Vagina (tissue), 2 donors: ENCODE data around the gene SMPD3. TPM values are rescaled to one million over a fixed set of nuclear protein-coding genes. Genes with fewer than 3 reads are reported as not detected.

Experiments
- DNase-seq, 2 donors: peaks; one replicate each; pipeline ENCODE4 v3.0.0-alpha.2; 2017; ENCODE audit errors: extremely low spot score in 2 of 2
- H3K27ac ChIP-seq: fragments of 200-600 bp; sonication (generic); one replicate; pipeline ENCODE4 v1.5.1; 2019
- H3K27me3 ChIP-seq: fragments of 200-600 bp; sonication (generic); one replicate; pipeline ENCODE4 v1.5.1; 2019
- H3K36me3 ChIP-seq, 2 donors: fragments of 200-600 bp; sonication (generic); one replicate each; pipeline ENCODE4 v1.5.1; 2017 to 2019
- H3K4me1 ChIP-seq: fragments of 200-600 bp; sonication (generic); one replicate; pipeline ENCODE4 v1.5.1; 2019
- H3K4me3 ChIP-seq, 2 donors: fragments of 200-600 bp; sonication (generic); 1 replicate in 1 of 2; 2 replicates in 1 of 2; pipeline ENCODE4 v1.5.1; 2016 to 2019
- H3K9me3 ChIP-seq: fragments of 200-600 bp; sonication (generic); one replicate; pipeline ENCODE4 v1.5.1; 2019
- POLR2A ChIP-seq, 2 donors: fragments of 450-650 bp; IDR thresholded peaks; one replicate each; pipeline ENCODE4 v1.6.1; 2017; ENCODE audit warnings: antibody characterized with exemption in 2 of 2, mild to moderate bottlenecking in 2 of 2, moderate library complexity in 2 of 2
- POLR2AphosphoS5 ChIP-seq, 2 donors: sonication (generic); formaldehyde crosslinking; IDR thresholded peaks; one replicate each; pipeline ENCODE4 v1.9.0; 2017; ENCODE audit warnings: antibody characterized with exemption in 2 of 2, mild to moderate bottlenecking in 2 of 2, low read depth in 1 of 2; ENCODE audit not compliant: insufficient read depth in 1 of 2
- intact Hi-C: fragments of 100-400 bp; cut with DNase I; formaldehyde crosslinking; loops from one replicate; pipeline ENCODE4 v1.15.1; 2023
- total RNA-seq: library from RNA; depleted of rRNA; stranded (reverse); fragments of >200 nt; gene quantifications from one replicate; pipeline ENCODE4 v1.2.3, GENCODE V29; 2016
- TF ChIP-seq, protein P1 (sequence below), 3 experiments: fragments of 450-650 bp in 2 of 3; fragments of 200-600 bp in 1 of 3; sonication (generic) in 1 of 3; IDR thresholded peaks; one replicate each; pipeline ENCODE4 v1.5.1; 2017 to 2019; ENCODE audit warnings: antibody characterized with exemption in 3 of 3, mild to moderate bottlenecking in 2 of 3, moderate library complexity in 2 of 3

SMPD3 gene
- total RNA-seq, 1 donor from 2014 or later: 3.4 TPM

DNA sequence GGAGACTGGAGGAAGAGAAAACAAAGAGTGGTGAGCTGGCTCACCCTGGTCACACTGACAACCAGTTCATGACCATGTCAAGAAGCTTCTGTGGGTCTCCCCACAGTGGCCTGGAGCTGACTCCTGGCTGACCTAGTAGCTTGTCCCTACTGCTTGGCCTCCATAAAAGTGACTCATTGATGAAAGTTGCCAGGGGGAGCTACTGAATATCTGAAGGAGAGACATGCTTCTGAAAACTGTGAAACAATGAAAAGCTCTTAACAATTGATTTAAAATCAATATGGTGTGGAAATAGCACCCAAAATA is 22.0 kb downstream of the SMPD3 start:
- H3K27ac ChIP-seq: no peak overlapping the region
- no peaks in the 10 kb centered on the region for H3K9me3 ChIP-seq

DNA sequence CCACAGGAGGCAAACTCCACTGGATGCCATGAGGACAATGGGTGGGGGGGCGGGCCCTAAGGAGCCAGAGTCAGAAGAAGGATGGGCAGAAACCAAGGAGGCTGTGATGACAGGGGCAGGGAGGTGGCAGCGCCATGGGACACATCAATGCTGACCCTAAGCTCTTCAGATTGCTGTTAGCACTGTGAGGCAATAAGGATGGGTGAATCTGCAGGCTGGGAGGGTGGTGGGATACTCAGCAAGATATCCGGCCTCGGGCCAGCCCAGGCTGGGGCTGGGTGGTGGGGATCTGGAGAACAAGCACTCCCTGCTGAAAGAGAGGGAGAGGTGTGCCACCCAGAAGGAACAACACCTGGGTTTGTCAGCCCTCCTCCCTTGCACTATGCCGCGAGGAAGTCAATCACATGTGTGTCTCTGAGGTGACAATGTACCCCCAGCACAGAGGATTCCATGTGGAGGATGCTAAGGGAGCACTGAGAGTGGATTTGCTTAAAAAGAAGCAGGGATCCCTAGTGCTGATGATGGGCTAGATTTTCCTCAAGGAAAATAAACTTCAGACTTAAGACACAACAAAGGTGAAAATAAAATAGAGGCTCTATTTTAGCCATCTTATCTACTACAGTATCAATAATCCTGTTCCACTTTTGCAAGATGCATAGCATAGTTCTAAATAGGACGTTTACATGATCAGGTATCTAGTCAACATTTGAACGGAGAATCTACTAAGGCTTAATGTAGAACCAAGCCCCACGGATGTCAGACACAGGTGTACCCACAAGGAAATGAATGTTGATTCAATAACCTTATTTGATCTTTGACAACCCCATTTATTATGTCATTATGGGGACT is 22.6 kb downstream of the SMPD3 start:
- TF ChIP-seq POLR2A (IDR thresholded peaks at IDR 0.05): no peak
- TF ChIP-seq, protein P1, sequence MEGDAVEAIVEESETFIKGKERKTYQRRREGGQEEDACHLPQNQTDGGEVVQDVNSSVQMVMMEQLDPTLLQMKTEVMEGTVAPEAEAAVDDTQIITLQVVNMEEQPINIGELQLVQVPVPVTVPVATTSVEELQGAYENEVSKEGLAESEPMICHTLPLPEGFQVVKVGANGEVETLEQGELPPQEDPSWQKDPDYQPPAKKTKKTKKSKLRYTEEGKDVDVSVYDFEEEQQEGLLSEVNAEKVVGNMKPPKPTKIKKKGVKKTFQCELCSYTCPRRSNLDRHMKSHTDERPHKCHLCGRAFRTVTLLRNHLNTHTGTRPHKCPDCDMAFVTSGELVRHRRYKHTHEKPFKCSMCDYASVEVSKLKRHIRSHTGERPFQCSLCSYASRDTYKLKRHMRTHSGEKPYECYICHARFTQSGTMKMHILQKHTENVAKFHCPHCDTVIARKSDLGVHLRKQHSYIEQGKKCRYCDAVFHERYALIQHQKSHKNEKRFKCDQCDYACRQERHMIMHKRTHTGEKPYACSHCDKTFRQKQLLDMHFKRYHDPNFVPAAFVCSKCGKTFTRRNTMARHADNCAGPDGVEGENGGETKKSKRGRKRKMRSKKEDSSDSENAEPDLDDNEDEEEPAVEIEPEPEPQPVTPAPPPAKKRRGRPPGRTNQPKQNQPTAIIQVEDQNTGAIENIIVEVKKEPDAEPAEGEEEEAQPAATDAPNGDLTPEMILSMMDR (IDR thresholded peaks at IDR 0.05): no peak
- no peak for TF ChIP-seq POLR2AphosphoS5 (IDR thresholded peaks at IDR 0.05; ENCODE audit: insufficient read depth in 1 of 2, low read depth in 1 of 2)
- intact Hi-C loops: no loop called here
- Histone ChIP-seq H3K9me3 (no peaks in the 10 kb centered on the region), H3K4me3 (no peak overlapping the region), H3K4me1 (no peaks in the 10 kb centered on the region), H3K27ac (no peak overlapping the region), H3K36me3 (no peaks in the 10 kb centered on the region), H3K27me3 (no peaks in the 10 kb centered on the region)
- no peak for DNase-seq

More for the DNA sequence above, 22.0 kb downstream of the SMPD3 start:
- intact Hi-C loops: no loop called here
- no peak for TF ChIP-seq POLR2A (IDR thresholded peaks at IDR 0.05)
- TF ChIP-seq, protein P1 (IDR thresholded peaks at IDR 0.05): no peak
- no peak for TF ChIP-seq POLR2AphosphoS5 (IDR thresholded peaks at IDR 0.05; ENCODE audit: insufficient read depth in 1 of 2, low read depth in 1 of 2)
- H3K27me3 ChIP-seq: no peaks in the 10 kb centered on the region
- no peak for DNase-seq
- H3K4me1 ChIP-seq: no peaks in the 10 kb centered on the region
- H3K4me3 ChIP-seq: no peak overlapping the region
- H3K36me3 ChIP-seq: no peaks in the 10 kb centered on the region

DNA sequence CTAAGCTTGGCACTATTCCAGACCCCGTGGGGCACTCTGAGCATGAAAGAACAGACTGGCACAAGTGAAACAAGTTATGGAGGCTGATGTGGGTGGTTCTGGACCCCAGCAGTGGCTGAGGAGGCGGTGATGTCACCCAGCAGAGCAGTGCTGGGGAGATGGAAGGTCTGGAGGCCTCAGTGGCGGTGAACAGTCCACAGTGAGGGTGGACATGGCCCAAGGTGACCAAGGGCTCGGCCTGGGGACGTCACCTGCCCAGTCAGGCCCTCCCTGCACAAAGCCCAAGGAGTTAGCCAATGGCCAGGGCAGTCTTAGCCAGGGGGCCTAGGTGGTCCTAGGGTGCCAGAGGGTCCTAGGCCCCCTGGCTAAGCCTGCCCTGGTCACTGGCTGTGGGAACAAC is 24.5 kb downstream of the SMPD3 start:
- no peak for TF ChIP-seq POLR2A (IDR thresholded peaks at IDR 0.05)
- TF ChIP-seq, protein P1 (IDR thresholded peaks at IDR 0.05): no peak
- TF ChIP-seq POLR2AphosphoS5 (IDR thresholded peaks at IDR 0.05; ENCODE audit: insufficient read depth in 1 of 2, low read depth in 1 of 2): no peak
- Histone ChIP-seq H3K27ac (no peak overlapping the region), H3K36me3 (no peaks in the 10 kb centered on the region), H3K9me3 (no peaks in the 10 kb centered on the region), H3K4me1 (no peaks in the 10 kb centered on the region), H3K4me3 (no peak overlapping the region), H3K27me3 (no peaks in the 10 kb centered on the region)
- intact Hi-C loops: no loop called here
- no peak for DNase-seq

DNA sequence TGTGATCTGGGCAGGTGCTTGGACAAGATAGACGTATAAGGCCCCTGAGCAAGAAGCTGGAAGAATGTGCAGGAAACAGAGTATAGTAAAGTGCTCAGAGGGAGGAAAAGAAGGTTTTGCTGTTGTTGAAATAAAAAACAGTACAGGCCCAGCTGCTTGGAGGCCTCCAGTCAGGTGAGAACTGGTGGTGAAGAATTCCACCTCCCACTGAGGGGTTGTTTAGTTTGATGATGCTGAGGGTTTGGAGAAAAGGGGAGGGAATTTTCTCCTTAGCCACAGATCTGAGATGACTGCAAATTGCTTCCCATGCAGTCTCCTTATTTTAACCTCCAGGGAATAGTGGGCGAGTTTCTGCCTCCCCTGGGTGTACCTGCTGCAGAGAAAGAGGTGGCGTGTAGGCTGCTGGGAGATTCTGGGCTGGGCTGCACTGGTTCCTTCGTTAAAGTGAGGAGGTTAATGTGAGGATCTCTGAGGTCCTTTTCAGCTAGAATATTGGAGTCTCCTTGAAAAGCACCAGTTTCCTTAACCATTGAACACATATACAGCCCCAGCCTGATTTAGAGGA is 25.8 kb downstream of the SMPD3 start:
- intact Hi-C loops: no loop called here
- peaks cover under 1% of the 10 kb centered on the region for H3K4me1 ChIP-seq
- H3K27ac ChIP-seq: no peak overlapping the region
- H3K9me3 ChIP-seq: no peaks in the 10 kb centered on the region
- DNase-seq: no peak
- H3K36me3 ChIP-seq: no peaks in the 10 kb centered on the region
- H3K27me3 ChIP-seq: no peaks in the 10 kb centered on the region
- TF ChIP-seq POLR2A (IDR thresholded peaks at IDR 0.05) (no peak), POLR2AphosphoS5 (IDR thresholded peaks at IDR 0.05; ENCODE audit: insufficient read depth in 1 of 2, low read depth in 1 of 2) (no peak)
- TF ChIP-seq, protein P1 (IDR thresholded peaks at IDR 0.05): no peak
- no peak overlapping the region for H3K4me3 ChIP-seq

DNA sequence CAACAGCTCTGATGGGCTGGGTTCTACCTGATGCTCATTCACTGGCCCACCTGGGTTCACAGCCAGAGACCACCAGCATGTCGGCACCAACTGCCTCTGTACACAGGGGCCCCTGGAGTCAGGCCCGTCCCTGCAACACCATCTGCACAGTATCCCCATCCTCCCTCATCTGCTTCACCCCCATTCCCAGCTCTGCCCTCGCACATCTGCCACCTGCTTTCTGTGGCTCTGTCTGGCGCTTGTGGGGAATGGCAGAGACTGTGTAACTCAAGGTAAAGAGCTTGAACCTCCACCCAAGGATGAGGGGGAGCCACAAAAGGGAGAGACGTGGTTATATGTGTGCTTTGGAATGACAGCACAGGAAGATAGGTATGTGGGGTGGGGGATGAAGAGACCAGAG is 27.2 kb downstream of the SMPD3 start:
- no peak overlapping the region for H3K27ac ChIP-seq
- DNase-seq: no peak
- TF ChIP-seq POLR2AphosphoS5 (IDR thresholded peaks at IDR 0.05; ENCODE audit: insufficient read depth in 1 of 2, low read depth in 1 of 2): no peak
- TF ChIP-seq, protein P1 (IDR thresholded peaks at IDR 0.05): no peak
- H3K4me1 ChIP-seq: peaks cover 9% of the 10 kb centered on the region
- no peaks in the 10 kb centered on the region for H3K27me3 ChIP-seq
- H3K4me3 ChIP-seq: no peak overlapping the region
- no peaks in the 10 kb centered on the region for H3K9me3 ChIP-seq
- intact Hi-C loops: no loop called here
- no peaks in the 10 kb centered on the region for H3K36me3 ChIP-seq
